IMR-90 (cell line): ENCODE results near the gene SSNA1.

ENCODE experiments used
- BHLHE40 ChIP-seq: fragments of 150-350 bp; IDR thresholded peaks from 2 replicates; pipeline ENCODE4 v1.6.1; 2016; ENCODE audit warnings: mild to moderate bottlenecking, low read depth, low read length
- CTCF ChIP-seq: conservative IDR thresholded peaks from 2 replicates; pipeline ENCODE4 v1.5.1; 2012; ENCODE audit warnings: mild to moderate bottlenecking, low read depth, low read length, improper control_type of control experiment
- ELK1 ChIP-seq: fragments of 150-350 bp; IDR thresholded peaks from 2 replicates; pipeline ENCODE4 v1.6.1; 2016; ENCODE audit warnings: low read depth, mild to moderate bottlenecking, low read length, moderate library complexity, borderline replicate concordance
- FOS ChIP-seq: fragments of 150-350 bp; IDR thresholded peaks from 2 replicates; pipeline ENCODE4 v1.6.1; 2016; ENCODE audit warnings: low read depth, low read length
- MAZ ChIP-seq: IDR thresholded peaks from 2 replicates; pipeline ENCODE4 v1.6.1; 2012; ENCODE audit warnings: low read depth, mild to moderate bottlenecking, low read length, improper control_type of control experiment, moderate library complexity, borderline replicate concordance
- POLR2A ChIP-seq: IDR thresholded peaks from 2 replicates; pipeline ENCODE4 v1.6.1; 2012; ENCODE audit warnings: mild to moderate bottlenecking, low read depth, low read length
- RFX5 ChIP-seq: IDR thresholded peaks from 2 replicates; pipeline ENCODE4 v1.8.0; 2012; ENCODE audit warnings: low read depth, mild to moderate bottlenecking, low read length, moderate library complexity
- USF2 ChIP-seq: fragments of 150-350 bp; IDR thresholded peaks from 2 replicates; pipeline ENCODE4 v1.6.1; 2017; ENCODE audit warnings: mild to moderate bottlenecking, antibody characterized with exemption, low read length, low read depth

GRCh38 chr9:137211532-137211931, 23.1 kb downstream of the SSNA1 start:
- TF ChIP-seq MAZ: no peak
- TF ChIP-seq USF2: no peak
- TF ChIP-seq FOS: no peak
- no peak for TF ChIP-seq POLR2A
- no peak for TF ChIP-seq CTCF
- TF ChIP-seq ELK1: no peak
- TF ChIP-seq RFX5: no peak
- no peak for TF ChIP-seq BHLHE40
